Body of pancreas (tissue), 4 donors: ENCODE results near the gene RNF146.

ENCODE experiments used
- CTCF ChIP-seq, 7 experiments: fragments of 450-650 bp in 4 of 7; fragments of 200-600 bp in 3 of 7; sonication (generic) in 3 of 7; IDR thresholded peaks; one replicate each; pipeline ENCODE4 v1.5.1; 2016 to 2019; ENCODE audit warnings: antibody characterized with exemption in 7 of 7
- POLR2A ChIP-seq, 3 donors: fragments of 450-650 bp; IDR thresholded peaks; one replicate each; pipeline ENCODE4 v1.6.1; 2016; ENCODE audit warnings: antibody characterized with exemption in 3 of 3, mild to moderate bottlenecking in 2 of 3

GRCh38 chr6:127300411-127300810 lies 33.7 kb downstream of the RNF146 start:
- TF ChIP-seq CTCF (IDR thresholded peaks at IDR 0.05) (no peak), POLR2A (IDR thresholded peaks at IDR 0.05) (no peak)
